Neural crest cell (in vitro differentiated cells): Measurements from ENCODE around the gene SLC39A11. TPM values are rescaled to one million over a fixed set of nuclear protein-coding genes. Genes with fewer than 3 reads are reported as not detected.
"Not testable (repeated sequence)": the region's sequence is repeated elsewhere in the genome, so short reads cannot be mapped to it uniquely, and the experiment has no call there.

ENCODE experiments used
- DNase-seq: peaks from one replicate; pipeline ENCODE4 v3.0.0; 2021; ENCODE audit warnings: low read depth, mixed read lengths, low spot score
- H3K27ac Mint-ChIP-seq: one replicate; pipeline ENCODE4 v1.8.0; 2021; ENCODE audit warnings: mild to moderate bottlenecking, mixed read lengths; ENCODE audit not compliant: unreplicated experiment
- H3K27me3 Mint-ChIP-seq: 2 replicates; pipeline ENCODE4 v1.8.0; 2021; ENCODE audit warnings: low read depth, mild to moderate bottlenecking, mixed read lengths
- H3K36me3 Mint-ChIP-seq: 2 replicates; pipeline ENCODE4 v1.8.0; 2021; ENCODE audit warnings: low read depth, mild to moderate bottlenecking, mixed read lengths
- H3K4me1 Mint-ChIP-seq: 2 replicates; pipeline ENCODE4 v1.8.0; 2021; ENCODE audit warnings: mixed read lengths
- H3K4me3 Mint-ChIP-seq: one replicate; pipeline ENCODE4 v1.8.0; 2021; ENCODE audit warnings: mild to moderate bottlenecking, mixed read lengths
- H3K9me3 Mint-ChIP-seq: 2 replicates; pipeline ENCODE4 v1.8.0; 2021; ENCODE audit warnings: mixed read lengths
- CTCF ChIP-seq: fragments of 200-600 bp; sonication (generic); conservative IDR thresholded peaks from 2 replicates; pipeline ENCODE4 v1.5.0; 2021; ENCODE audit warnings: antibody characterized with exemption, mild to moderate bottlenecking
- total RNA-seq: library from RNA; stranded (reverse); gene quantifications from 2 replicates; pipeline ENCODE4 v1.2.1, GENCODE V29; 2021

Gene SLC39A11
- total RNA-seq, 1 donor from 2014 or later = 11.3 TPM

GRCh38 chr17:73060721-73061120 is 31.8 kb downstream of the SLC39A11 start:
- Mint-ChIP-seq H3K4me3 (no peak overlapping the region), H3K27me3 (no peaks in the 10 kb centered on the region), H3K27ac (no peak overlapping the region), H3K9me3 (no peaks in the 10 kb centered on the region), H3K36me3 (no peaks in the 10 kb centered on the region), H3K4me1 (no peaks in the 10 kb centered on the region)
- DNase-seq = no peak
- no peak for TF ChIP-seq CTCF

- H3K27me3 Mint-ChIP-seq, H3K27ac Mint-ChIP-seq, H3K4me1 Mint-ChIP-seq, H3K9me3 Mint-ChIP-seq, H3K4me3 Mint-ChIP-seq, DNase-seq, H3K36me3 Mint-ChIP-seq: not testable (repeated sequence)
Observed at GRCh38 chr17:73059713-73060112, 32.8 kb downstream of the SLC39A11 start.

GRCh38 chr17:73058022-73058421 is 34.5 kb downstream of the SLC39A11 start:
- no peak for TF ChIP-seq CTCF
- Mint-ChIP-seq H3K4me1 (no peaks in the 10 kb centered on the region), H3K9me3 (no peaks in the 10 kb centered on the region), H3K27me3 (no peaks in the 10 kb centered on the region), H3K36me3 (no peaks in the 10 kb centered on the region), H3K27ac (no peak overlapping the region), H3K4me3 (no peak overlapping the region)
- no peak for DNase-seq

GRCh38 chr17:73057196-73057595 is 35.3 kb downstream of the SLC39A11 start:
- no peak for DNase-seq
- H3K36me3 Mint-ChIP-seq = no peaks in the 10 kb centered on the region
- H3K4me1 Mint-ChIP-seq = no peaks in the 10 kb centered on the region
- no peak for TF ChIP-seq CTCF
- H3K4me3 Mint-ChIP-seq = no peak overlapping the region
- no peaks in the 10 kb centered on the region for H3K27me3 Mint-ChIP-seq
- no peak overlapping the region for H3K27ac Mint-ChIP-seq
- H3K9me3 Mint-ChIP-seq = no peaks in the 10 kb centered on the region

GRCh38 chr17:73052923-73053322 is 39.6 kb downstream of the SLC39A11 start:
- Mint-ChIP-seq H3K27ac (no peak overlapping the region), H3K36me3 (peaks cover 2% of the 10 kb centered on the region), H3K4me1 (no peaks in the 10 kb centered on the region), H3K4me3 (no peak overlapping the region), H3K27me3 (no peaks in the 10 kb centered on the region), H3K9me3 (peaks cover 3% of the 10 kb centered on the region)
- DNase-seq = no peak
- no peak for TF ChIP-seq CTCF

GRCh38 chr17:73050797-73051196 is 41.7 kb downstream of the SLC39A11 start:
- DNase-seq = no peak
- H3K27ac Mint-ChIP-seq = no peak overlapping the region
- no peaks in the 10 kb centered on the region for H3K27me3 Mint-ChIP-seq
- peaks cover 3% of the 10 kb centered on the region for H3K9me3 Mint-ChIP-seq
- no peaks in the 10 kb centered on the region for H3K4me1 Mint-ChIP-seq
- no peak overlapping the region for H3K4me3 Mint-ChIP-seq
- peaks cover 2% of the 10 kb centered on the region for H3K36me3 Mint-ChIP-seq
- TF ChIP-seq CTCF = no peak
